Endothelial cell of umbilical vein (primary cell): Measurements from ENCODE around the gene CFAP73. TPM values are rescaled to one million over a fixed set of nuclear protein-coding genes. Genes with fewer than 3 reads are reported as not detected.

Experiments used
- BruUV-seq: library from RNA; stranded (reverse); fragments of 400-500 nt; replicated peaks from 2 replicates; lab custom pipeline; 2021; lab: Mats Ljungman, UMichigan
- CTCF ChIA-PET: fragments of 300-600, 350-600 bp; sonication (Branson Sonifier 250); formaldehyde crosslinking; loops from one replicate; lab custom pipeline; 2021; ENCODE audit warnings: antibody characterized with exemption, inconsistent platforms; lab: Charles Lee
- POLR2A ChIA-PET: fragments of 300-600, 350-600 bp; sonication (Branson Sonifier 250); formaldehyde crosslinking; loops from one replicate; lab custom pipeline; 2021; ENCODE audit warnings: antibody characterized with exemption, inconsistent platforms; lab: Charles Lee
- DNase-seq: peaks from one replicate; pipeline ENCODE4 v3.0.0-alpha.2; 2011; ENCODE audit warnings: low read depth, low spot score
- FAIRE-seq: peaks from 2 replicates; lab custom pipeline; 2011; peaks lifted over from hg19 to GRCh38; lab: Jason Lieb, UNC
- H2AFZ ChIP-seq: 2 replicates; pipeline ENCODE4 v1.6.0; 2012; ENCODE audit warnings: low read depth, low read length, control low read depth, inconsistent platforms
- H3K27ac ChIP-seq: 2 replicates; pipeline ENCODE4 v1.5.1; 2011; ENCODE audit warnings: low read depth, mild to moderate bottlenecking, control low read depth, low read length, moderate library complexity; ENCODE audit not compliant: insufficient read depth
- H3K27me3 ChIP-seq, 2 experiments: 2 replicates each; pipeline versions ENCODE4 v1.6.0 to v1.6.1; 2011; ENCODE audit warnings: low read length in 2 of 2, mixed read lengths in 1 of 2; ENCODE audit not compliant: control insufficient read depth in 2 of 2, insufficient read depth in 2 of 2
- H3K36me3 ChIP-seq, 2 experiments: 2 replicates in 1 of 2; 3 replicates in 1 of 2; pipeline ENCODE4 v1.5.1; 2011; ENCODE audit warnings: low read length in 2 of 2, mild to moderate bottlenecking in 1 of 2, moderate library complexity in 1 of 2; ENCODE audit not compliant: control insufficient read depth in 2 of 2, insufficient read depth in 2 of 2; ENCODE audit errors: extremely low read depth in 1 of 2
- H3K4me1 ChIP-seq: 3 replicates; pipeline ENCODE4 v1.5.1; 2011; ENCODE audit warnings: mild to moderate bottlenecking, low read length; ENCODE audit not compliant: control insufficient read depth, insufficient read depth; ENCODE audit errors: extremely low read depth
- H3K4me2 ChIP-seq: 2 replicates; pipeline ENCODE4 v1.6.1; 2011; ENCODE audit warnings: low read length, control low read depth, mixed read lengths; ENCODE audit not compliant: insufficient read depth
- H3K4me3 ChIP-seq, 3 experiments: fragments of 200-600 bp in 1 of 3; sonication (generic), shearing (Covaris generic) in 1 of 3; replicated peaks in 1 of 3; 2 replicates each; pipeline ENCODE4 v1.5.1; 2011 to 2016; ENCODE audit warnings: control low read depth in 3 of 3, low read length in 3 of 3, mild to moderate bottlenecking in 2 of 3, inconsistent platforms in 1 of 3, low read depth in 1 of 3, moderate library complexity in 1 of 3; ENCODE audit not compliant: insufficient read depth in 1 of 3
- H3K79me2 ChIP-seq: 2 replicates; pipeline ENCODE4 v1.6.0; 2012; ENCODE audit warnings: low read length, inconsistent platforms; ENCODE audit not compliant: control insufficient read depth, insufficient read depth
- H3K9ac ChIP-seq: replicated peaks from 2 replicates; pipeline ENCODE3; 2011; ENCODE audit warnings: low read length, control low read depth; ENCODE audit not compliant: insufficient read depth; ENCODE audit errors: extremely low read depth
- H3K9me1 ChIP-seq: replicated peaks from 3 replicates; pipeline ENCODE4 v1.6.0; 2011; ENCODE audit warnings: mild to moderate bottlenecking, low read length; ENCODE audit not compliant: control insufficient read depth, insufficient read depth; ENCODE audit errors: extremely low read depth
- H3K9me3 ChIP-seq: replicated peaks from 2 replicates; pipeline ENCODE4 v1.5.1; 2012; ENCODE audit warnings: low read length, inconsistent platforms; ENCODE audit not compliant: control insufficient read depth, insufficient read depth
- H4K20me1 ChIP-seq: replicated peaks from 2 replicates; pipeline ENCODE3; 2011; ENCODE audit warnings: mild to moderate bottlenecking, low read length; ENCODE audit not compliant: control insufficient read depth, insufficient read depth; ENCODE audit errors: extremely low read depth
- EZH2 ChIP-seq: IDR thresholded peaks from 2 replicates; pipeline ENCODE4 v1.6.1; 2012; ENCODE audit warnings: borderline replicate concordance, low read depth, mild to moderate bottlenecking, moderate library complexity, low read length, inconsistent platforms; ENCODE audit not compliant: severe bottlenecking
- FOS ChIP-seq: IDR thresholded peaks from 2 replicates; pipeline ENCODE4 v1.6.1; 2011; ENCODE audit warnings: mild to moderate bottlenecking, low read length, moderate library complexity, borderline replicate concordance; ENCODE audit not compliant: insufficient read depth
- GATA2 ChIP-seq: IDR thresholded peaks from 2 replicates; pipeline ENCODE4 v1.7.0; 2011; ENCODE audit warnings: low read depth, mild to moderate bottlenecking, moderate library complexity, mixed read lengths, low read length; ENCODE audit not compliant: insufficient read length, insufficient read depth
- JUN ChIP-seq: IDR thresholded peaks from 2 replicates; pipeline ENCODE4 v1.6.1; 2011; ENCODE audit warnings: borderline replicate concordance, low read depth; ENCODE audit not compliant: insufficient read length, insufficient read depth
- MAX ChIP-seq: IDR thresholded peaks from 2 replicates; pipeline ENCODE4 v1.6.1; 2011; ENCODE audit not compliant: insufficient read depth, insufficient read length
- MYC ChIP-seq: IDR thresholded peaks from one replicate; pipeline ENCODE4 v1.6.1; 2011; ENCODE audit warnings: mild to moderate bottlenecking, low read depth, low read length
- POLR2A ChIP-seq: IDR thresholded peaks from 2 replicates; pipeline ENCODE4 v1.6.1; 2012; ENCODE audit warnings: low read depth, mild to moderate bottlenecking, control low read depth, low read length
- POLR2AphosphoS5 ChIP-seq: IDR thresholded peaks from 2 replicates; pipeline ENCODE4 v1.6.1; 2012; ENCODE audit warnings: low read depth, mild to moderate bottlenecking, control low read depth, low read length, moderate library complexity; ENCODE audit not compliant: insufficient read depth
- dilution Hi-C: fragments of 300-500 bp; cut with MboI; formaldehyde crosslinking; loops from one replicate; pipeline ENCODE4 v1.15.0; 2019; ENCODE audit warnings: low sequenced_read_pairs; ENCODE audit not compliant: extremely low pct_ligation_motif_present
- intact Hi-C: fragments of 100-400 bp; cut with micrococcal nuclease; formaldehyde crosslinking; loops from one replicate; pipeline ENCODE4 v1.10.0; 2022
- polyA plus RNA-seq, 4 experiments: library from polyadenylated mRNA; depleted of rRNA in 3 of 4; stranded (reverse) in 3 of 4; unstranded in 1 of 4; fragments of >200 nt; gene quantifications; 2 replicates each; pipeline versions ENCODE4 v1.2.1 to v1.2.3, GENCODE V29; 2011 to 2012; ENCODE audit warnings: missing spikeins in 1 of 4
- total RNA-seq: library from RNA; stranded (reverse); gene quantifications from 2 replicates; pipeline ENCODE4 v1.2.3, GENCODE V29; 2021
- TF ChIP-seq, protein P1 (sequence below), 2 donors: IDR thresholded peaks; 1 replicate in 1 of 2; 2 replicates in 1 of 2; pipeline ENCODE4 v1.5.1; 2011; ENCODE audit warnings: low read length in 2 of 2, mild to moderate bottlenecking in 2 of 2, moderate library complexity in 2 of 2, control low read depth in 1 of 2, inconsistent platforms in 1 of 2, low read depth in 1 of 2; ENCODE audit not compliant: insufficient read depth in 1 of 2; ENCODE audit errors: extremely low read depth in 1 of 2

Gene CFAP73
- total and polyA plus RNA-seq, 2 donors (not counting 3 experiments of a cell fraction or from before 2014, with no cell fraction given), result not detected

- intact Hi-C loops, result no loop called here
Measured at GRCh38 chr12:113195598-113195997, 46.1 kb downstream of the CFAP73 start.

More at GRCh38 chr12:113195598-113195997, 46.1 kb downstream of the CFAP73 start:
- H3K9ac ChIP-seq, result no peak overlapping the region
- H3K4me2 ChIP-seq, result no peak overlapping the region
- H3K79me2 ChIP-seq, result no peaks in the 10 kb centered on the region
- no peaks in the 10 kb centered on the region for H4K20me1 ChIP-seq
- no peaks in the 10 kb centered on the region for H3K27me3 ChIP-seq
- peaks cover 0 to 12% of the 10 kb centered on the region in 2 experiments for H3K36me3 ChIP-seq
- POLR2A ChIA-PET, result no interaction called here
- no peak overlapping the region for H3K27ac ChIP-seq
- no peak overlapping the region for H3K4me3 ChIP-seq
- FAIRE-seq (no peak), DNase-seq (no peak)
- H3K4me1 ChIP-seq, result peaks cover 23% of the 10 kb centered on the region
- BruUV-seq, result no TSS peak
- CTCF ChIA-PET, result interaction anchor here (0.6 to 4.1 kb wide), 10 partner anchors 9 to 230 kb away, joined by 3 to 22 read pairs (median 3); partner anchors contain the start of genes PLBD2 and TPCN1
- no peaks in the 10 kb centered on the region for H3K9me3 ChIP-seq
- dilution Hi-C loops, result no loop called here
- no peak for TF ChIP-seq POLR2AphosphoS5
- TF ChIP-seq GATA2, result no peak
- no peak for TF ChIP-seq JUN
- TF ChIP-seq MYC, result no peak
- TF ChIP-seq, protein P1, sequence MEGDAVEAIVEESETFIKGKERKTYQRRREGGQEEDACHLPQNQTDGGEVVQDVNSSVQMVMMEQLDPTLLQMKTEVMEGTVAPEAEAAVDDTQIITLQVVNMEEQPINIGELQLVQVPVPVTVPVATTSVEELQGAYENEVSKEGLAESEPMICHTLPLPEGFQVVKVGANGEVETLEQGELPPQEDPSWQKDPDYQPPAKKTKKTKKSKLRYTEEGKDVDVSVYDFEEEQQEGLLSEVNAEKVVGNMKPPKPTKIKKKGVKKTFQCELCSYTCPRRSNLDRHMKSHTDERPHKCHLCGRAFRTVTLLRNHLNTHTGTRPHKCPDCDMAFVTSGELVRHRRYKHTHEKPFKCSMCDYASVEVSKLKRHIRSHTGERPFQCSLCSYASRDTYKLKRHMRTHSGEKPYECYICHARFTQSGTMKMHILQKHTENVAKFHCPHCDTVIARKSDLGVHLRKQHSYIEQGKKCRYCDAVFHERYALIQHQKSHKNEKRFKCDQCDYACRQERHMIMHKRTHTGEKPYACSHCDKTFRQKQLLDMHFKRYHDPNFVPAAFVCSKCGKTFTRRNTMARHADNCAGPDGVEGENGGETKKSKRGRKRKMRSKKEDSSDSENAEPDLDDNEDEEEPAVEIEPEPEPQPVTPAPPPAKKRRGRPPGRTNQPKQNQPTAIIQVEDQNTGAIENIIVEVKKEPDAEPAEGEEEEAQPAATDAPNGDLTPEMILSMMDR (IDR thresholded peaks at IDR 0.05; ENCODE audit: extremely low read depth in 1 of 2, insufficient read depth in 1 of 2, low read depth in 1 of 2, low read length in 2 of 2), result no peak
- TF ChIP-seq EZH2, result no peak
- TF ChIP-seq POLR2A, result no peak
- no peak for TF ChIP-seq FOS
- TF ChIP-seq MAX, result no peak
- H3K9me1 ChIP-seq, result no peaks in the 10 kb centered on the region
- H2AFZ ChIP-seq, result no peak overlapping the region
